GM19099 (cell line): Measurements from ENCODE around the gene ERP29.
A peak's percentile ranks its signal among the peaks of the same experiment; 100 is the strongest.

Experiments
- POLR2A ChIP-seq: IDR thresholded peaks from 3 replicates; pipeline ENCODE4 v1.6.1; 2011; ENCODE audit warnings: low read depth; ENCODE audit not compliant: insufficient read length; ENCODE audit errors: extremely low read depth

ERP29 gene

DNA sequence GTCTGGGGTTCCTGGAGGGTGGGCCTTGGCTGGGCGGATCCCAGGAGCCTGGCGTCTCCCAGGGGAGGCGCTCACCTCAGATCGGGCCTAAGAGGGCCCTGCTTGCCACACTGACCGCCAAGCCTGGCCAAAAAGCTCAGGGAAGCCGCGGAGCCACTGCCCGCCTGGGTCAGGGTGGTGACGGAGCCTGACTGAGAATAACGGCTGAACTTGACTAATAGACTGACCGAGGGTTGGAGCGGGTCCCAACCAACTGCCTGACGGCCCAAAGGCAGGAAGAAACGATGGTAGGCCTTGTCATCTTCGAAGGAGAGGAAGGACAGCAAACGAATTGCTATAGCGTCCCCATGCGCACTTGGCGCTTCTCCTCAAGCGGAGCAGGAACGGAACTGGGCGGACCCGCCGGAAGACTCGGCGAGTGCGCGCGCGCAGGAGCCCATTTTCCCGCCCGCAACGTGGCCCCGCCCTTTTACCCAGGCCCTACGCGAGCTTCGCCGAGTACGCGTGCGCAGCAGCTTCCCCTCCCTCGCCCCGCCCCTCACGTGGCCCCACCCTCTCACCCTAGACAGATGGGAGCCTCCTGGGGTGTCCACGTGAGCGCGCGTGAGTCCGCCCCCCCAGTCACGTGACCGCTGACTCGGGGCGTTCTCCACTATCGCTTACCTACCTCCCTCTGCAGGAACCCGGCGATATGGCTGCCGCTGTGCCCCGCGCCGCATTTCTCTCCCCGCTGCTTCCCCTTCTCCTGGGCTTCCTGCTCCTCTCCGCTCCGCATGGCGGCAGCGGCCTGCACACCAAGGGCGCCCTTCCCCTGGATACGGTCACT, at the start of gene ERP29, which contains the start of gene TMEM116:
Gene ERP29 (plus strand): TSS at position 652 of the 826 bp plus-strand sequence. CDS start 40 bp downstream, at position 692.
Gene TMEM116 (minus strand): TSS at position 391 of the 826 bp plus-strand sequence. CDS start 7,895 bp downstream, outside the sequence.
- TF ChIP-seq POLR2A: peak; percentile 97

DNA sequence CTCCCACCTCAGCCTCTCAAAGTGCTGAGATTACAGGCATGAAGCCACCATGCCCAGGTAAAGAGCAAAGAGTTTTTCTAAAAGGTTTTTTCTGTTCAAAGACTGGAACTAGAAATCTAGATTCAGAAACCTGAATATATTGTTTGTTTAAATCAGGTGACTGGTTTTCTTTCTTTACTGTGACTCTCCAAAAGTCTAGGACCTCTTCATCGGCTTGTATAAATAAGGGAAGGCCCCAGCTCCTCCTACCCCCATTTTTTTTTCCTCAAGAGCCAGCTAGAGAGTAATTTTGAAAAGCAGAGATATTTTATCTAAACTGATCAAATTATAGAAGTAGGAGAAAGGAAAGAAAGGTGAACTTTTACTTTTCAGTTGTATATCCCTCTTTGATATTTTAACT, 48.3 kb upstream of the ERP29 start:
- no peak for TF ChIP-seq POLR2A

DNA sequence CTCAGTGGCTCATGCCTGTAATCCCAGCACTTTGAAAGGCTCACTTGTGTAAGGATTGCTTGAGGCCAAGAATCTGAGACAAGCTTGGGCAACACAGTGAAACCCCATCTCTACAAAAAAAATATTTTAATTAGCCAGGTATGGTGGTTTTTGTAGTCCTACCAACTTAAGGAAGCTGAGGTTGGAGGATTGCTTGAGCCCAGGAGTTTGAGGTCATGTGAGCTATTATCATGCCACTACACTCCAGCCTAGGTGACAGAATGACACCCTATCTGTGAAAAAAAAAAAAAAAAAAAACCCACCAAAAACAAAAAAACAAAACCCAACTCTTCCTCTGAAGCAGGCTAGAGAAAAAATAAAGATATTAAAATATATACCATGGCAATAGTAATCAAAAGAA, 41.4 kb upstream of the ERP29 start:
- TF ChIP-seq POLR2A: no peak

DNA sequence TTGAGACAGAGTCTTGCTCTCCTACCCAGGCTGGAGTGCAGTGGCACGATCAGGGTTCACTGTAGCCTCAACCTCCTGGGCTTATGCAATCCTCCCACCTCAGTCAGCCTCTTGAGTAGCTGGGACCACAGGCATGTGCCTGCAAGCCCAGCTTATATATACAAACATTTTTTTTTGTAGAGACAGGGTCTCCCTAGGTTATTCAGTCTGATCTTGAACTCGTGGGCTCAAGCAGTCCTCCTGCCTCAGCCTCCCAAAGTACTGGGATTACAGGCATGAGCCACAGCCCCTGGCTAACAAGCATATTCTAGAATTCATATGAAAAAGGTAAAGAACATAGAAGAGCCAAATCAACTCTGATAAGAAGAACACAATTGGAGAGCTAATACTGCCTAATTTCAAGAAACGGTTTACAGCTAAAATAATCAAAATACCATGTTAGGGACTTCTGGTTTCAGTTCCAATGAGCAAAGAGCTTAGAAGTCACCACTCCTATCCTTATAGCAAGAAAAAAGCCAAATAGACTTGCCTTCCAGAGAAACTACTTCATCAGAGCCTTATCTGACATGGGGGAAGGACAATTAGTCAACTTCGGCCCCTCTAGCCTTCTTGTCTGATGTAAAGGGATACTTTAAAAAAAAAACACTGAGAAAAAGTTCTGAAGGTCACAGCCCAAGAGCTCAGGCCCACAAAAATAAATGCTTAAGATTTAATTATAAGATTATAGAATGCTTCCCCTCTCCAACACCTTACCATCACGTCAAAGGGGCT, 37.9 kb upstream of the ERP29 start:
- TF ChIP-seq POLR2A: no peak

DNA sequence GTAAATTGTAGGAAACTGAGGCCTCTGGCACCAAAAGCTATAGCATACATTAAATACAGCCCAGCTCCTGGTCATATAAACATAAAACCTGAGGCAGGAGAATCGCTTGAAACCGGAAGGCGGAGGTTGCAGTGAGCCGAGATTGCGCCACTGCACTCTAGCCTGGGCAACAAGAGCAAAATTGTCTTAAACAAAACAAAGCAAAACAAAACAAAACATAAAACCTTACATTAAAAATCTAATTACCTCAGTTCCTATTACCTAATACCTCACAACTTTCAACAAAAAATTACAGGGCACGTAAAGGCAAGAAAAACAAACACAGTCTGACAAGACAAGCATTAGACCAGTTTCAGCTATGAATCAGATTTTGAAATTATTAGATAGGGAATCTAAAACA, 36.9 kb upstream of the ERP29 start:
- no peak for TF ChIP-seq POLR2A

- TF ChIP-seq POLR2A: no peak
These were observed 36.4 kb upstream of the ERP29 start for GRCh38 chr12:111976860-111977259.

DNA sequence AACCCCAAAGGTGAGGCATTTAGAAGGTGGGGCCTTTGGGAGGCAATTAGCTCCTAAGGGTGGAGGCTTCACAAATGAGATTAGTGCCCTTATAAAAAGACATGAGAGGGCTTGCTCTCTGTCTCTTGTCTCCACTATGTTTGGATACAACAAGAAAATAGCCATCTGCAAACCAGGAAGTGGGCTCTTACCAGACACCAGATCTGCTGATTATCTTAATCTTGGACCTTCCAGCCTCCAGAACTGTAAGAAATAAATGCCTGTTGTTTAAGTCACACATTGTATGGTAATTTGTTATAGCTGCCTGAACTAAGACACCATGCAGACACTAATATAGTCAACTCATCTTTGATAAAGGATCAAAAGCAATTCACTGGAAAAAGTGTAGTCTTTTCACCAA, 34.7 kb upstream of the ERP29 start:
- TF ChIP-seq POLR2A: no peak

DNA sequence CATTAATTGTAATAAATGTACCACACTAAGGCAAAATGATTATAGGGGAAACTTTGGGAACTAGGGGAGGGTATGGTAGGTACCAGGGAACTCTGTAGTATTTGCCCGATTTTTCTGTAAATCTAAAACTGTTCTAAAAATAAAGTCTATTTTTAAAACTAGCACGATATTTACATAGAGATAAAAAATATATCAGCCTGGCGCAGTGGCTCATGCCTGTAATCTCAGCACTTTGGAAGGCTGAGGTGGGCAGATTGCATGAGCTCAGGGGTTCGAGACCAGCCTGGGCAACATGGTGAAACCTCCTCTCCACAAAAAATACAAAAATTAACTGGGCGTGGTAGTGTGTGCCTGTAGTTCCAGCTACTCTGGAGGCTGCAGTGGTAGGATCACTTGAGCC, 32.6 kb upstream of the ERP29 start:
- no peak for TF ChIP-seq POLR2A

GRCh38 chr12:111981987-111982386, 31.2 kb upstream of the ERP29 start:
- no peak for TF ChIP-seq POLR2A

DNA sequence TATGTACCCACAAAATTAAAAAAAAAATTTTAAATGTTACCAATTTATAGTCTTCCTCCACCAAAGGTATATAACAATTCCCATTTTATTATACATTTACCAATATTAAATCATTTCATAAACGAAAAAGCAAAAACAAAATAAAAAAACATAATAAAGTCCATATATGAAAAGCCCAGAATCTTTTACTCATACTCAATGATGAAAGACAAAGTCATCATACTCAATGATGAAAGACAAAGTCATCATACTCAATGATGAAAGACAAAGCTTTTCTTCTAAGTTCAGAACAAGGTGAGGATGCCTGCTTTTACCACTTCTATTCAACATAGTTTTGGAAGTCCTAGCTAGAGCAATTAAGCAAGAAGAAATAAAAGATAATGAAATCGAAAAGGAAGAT, 28.4 kb upstream of the ERP29 start:
- TF ChIP-seq POLR2A: no peak

- TF ChIP-seq POLR2A: no peak
These were observed 21.7 kb upstream of the ERP29 start for GRCh38 chr12:111991535-111991934.

DNA sequence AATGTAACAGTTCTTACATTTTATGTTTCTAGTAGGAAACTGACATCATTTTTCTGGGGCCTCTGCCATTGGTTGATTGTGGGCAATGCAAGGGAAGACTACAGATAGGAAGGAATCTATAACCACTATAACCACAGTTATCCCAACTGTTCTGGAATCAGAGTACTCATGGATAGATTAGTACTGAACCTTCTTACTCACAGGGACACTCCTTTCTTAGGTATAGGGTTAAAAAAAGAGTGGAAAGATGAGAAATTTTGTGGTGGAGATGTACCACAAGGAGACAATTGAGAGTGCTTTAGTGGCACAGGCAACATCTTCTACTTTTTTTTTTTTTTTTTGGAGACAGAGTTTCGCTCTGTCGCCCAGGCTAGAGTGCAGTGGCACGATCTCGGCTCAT, 21.3 kb upstream of the ERP29 start:
- no peak for TF ChIP-seq POLR2A

DNA sequence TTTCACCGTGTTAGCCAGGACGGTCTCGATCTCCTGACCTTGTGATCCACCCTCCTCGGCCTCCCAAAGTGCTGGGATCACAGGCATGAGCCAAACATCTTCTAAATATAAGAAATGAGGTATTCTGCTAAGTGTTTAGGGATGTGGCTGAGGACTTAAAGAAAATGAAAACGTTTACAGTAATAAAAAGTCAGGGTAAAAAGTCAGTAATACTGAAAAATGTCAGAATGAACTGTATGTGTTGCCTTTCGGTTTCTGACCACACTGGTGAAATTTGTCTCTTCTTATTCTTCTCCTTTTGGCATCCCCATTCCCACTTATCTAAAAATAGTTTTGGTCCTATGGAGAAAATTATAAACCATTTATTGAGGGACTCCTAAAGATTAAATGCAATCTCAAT, 20.8 kb upstream of the ERP29 start:
- no peak for TF ChIP-seq POLR2A

GRCh38 chr12:111993292-111994150, 19.7 kb upstream of the ERP29 start:
- TF ChIP-seq POLR2A: no peak
